ENCODE results near the gene MRPL34. TPM values are rescaled to one million over a fixed set of nuclear protein-coding genes. Genes with fewer than 3 reads are reported as not detected.

MRPL34 gene
- total and polyA plus RNA-seq, 4 donors = 23.3 to 301 (median 140) TPM

DNA sequence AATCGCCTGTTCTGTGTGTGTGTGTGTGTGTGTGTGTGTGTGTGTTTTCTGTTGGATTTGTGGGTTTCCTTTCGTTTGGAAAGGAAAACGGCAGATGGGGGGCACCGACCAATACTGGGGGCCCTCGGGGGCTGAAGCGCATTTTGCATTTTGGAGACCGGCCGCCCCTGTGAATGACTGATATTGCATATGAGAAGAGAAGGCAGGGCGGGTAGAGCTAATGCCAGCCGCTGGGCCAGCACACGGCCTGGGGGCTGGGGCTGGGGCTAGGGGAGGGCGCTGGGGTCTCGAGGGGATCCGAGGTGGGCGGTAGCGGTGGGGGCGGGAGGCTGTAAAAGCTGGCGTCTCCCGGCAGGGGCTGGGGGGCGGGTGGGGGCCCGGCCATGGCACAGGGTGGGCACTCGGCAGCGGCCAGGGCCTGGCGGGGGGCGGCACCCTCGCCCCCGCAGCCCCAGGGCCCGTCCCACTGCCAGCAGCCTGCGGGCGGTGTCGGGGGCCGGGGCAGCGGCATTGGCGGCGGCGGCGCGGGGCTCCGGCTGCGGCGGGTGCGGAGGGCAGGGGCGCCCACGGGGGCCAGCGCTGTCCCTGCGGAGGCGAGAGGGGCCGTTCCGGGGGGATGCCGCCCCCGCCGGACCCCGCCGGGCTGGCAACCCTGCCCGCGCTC, 17.8 kb downstream of the MRPL34 start:
- Histone ChIP-seq H3K9ac (ENCODE audit: low read depth in 1 of 2, low read length in 2 of 2) (no peak overlapping the region), H3K9me3 (ENCODE audit: control insufficient read depth in 4 of 4, low read length in 3 of 4) (no peaks in the 10 kb centered on the region), H3K4me3 (ENCODE audit: low read depth in 1 of 3, low read length in 3 of 3) (no peak overlapping the region), H3K36me3 (ENCODE audit: control insufficient read depth in 4 of 4, insufficient read depth in 3 of 4, low read depth in 1 of 4, low read length in 3 of 4) (peaks cover 10 to 27% (median 15%) of the 10 kb centered on the region in 4 donors), H3K27me3 (ENCODE audit: control insufficient read depth in 4 of 4, insufficient read depth in 4 of 4, low read length in 3 of 4) (no peaks in the 10 kb centered on the region), H3K27ac (ENCODE audit: low read depth in 1 of 2, low read length in 2 of 2) (no peak overlapping the region), H3K4me1 (ENCODE audit: control insufficient read depth in 4 of 4, insufficient read depth in 4 of 4, low read length in 3 of 4) (peaks cover 5 to 23% (median 14%) of the 10 kb centered on the region in 4 donors)
- 67% methylated on average over 56 of the region's 56 CpGs for WGBS
- no peak for DNase-seq (ENCODE audit: low spot score)
- no peak for TF ChIP-seq FOXA2 (IDR thresholded peaks at IDR 0.05)
- no peak for TF ChIP-seq RXRA (IDR thresholded peaks at IDR 0.05)
- no peak for TF ChIP-seq EGR1 (IDR thresholded peaks at IDR 0.05; ENCODE audit: low read depth in 2 of 2)
- no peak for TF ChIP-seq NR2F2 (IDR thresholded peaks at IDR 0.05)
- no peak for TF ChIP-seq SP1 (IDR thresholded peaks at IDR 0.05)
- TF ChIP-seq, protein P1, sequence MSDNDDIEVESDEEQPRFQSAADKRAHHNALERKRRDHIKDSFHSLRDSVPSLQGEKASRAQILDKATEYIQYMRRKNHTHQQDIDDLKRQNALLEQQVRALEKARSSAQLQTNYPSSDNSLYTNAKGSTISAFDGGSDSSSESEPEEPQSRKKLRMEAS (IDR thresholded peaks at IDR 0.05) = no peak
- TF ChIP-seq ATF3 (IDR thresholded peaks at IDR 0.05) = no peak
- no peak for TF ChIP-seq HNF4G (IDR thresholded peaks at IDR 0.05)
- no peak for TF ChIP-seq TAF1 (conservative IDR thresholded peaks at IDR 0.05)
- TF ChIP-seq, protein P2, sequence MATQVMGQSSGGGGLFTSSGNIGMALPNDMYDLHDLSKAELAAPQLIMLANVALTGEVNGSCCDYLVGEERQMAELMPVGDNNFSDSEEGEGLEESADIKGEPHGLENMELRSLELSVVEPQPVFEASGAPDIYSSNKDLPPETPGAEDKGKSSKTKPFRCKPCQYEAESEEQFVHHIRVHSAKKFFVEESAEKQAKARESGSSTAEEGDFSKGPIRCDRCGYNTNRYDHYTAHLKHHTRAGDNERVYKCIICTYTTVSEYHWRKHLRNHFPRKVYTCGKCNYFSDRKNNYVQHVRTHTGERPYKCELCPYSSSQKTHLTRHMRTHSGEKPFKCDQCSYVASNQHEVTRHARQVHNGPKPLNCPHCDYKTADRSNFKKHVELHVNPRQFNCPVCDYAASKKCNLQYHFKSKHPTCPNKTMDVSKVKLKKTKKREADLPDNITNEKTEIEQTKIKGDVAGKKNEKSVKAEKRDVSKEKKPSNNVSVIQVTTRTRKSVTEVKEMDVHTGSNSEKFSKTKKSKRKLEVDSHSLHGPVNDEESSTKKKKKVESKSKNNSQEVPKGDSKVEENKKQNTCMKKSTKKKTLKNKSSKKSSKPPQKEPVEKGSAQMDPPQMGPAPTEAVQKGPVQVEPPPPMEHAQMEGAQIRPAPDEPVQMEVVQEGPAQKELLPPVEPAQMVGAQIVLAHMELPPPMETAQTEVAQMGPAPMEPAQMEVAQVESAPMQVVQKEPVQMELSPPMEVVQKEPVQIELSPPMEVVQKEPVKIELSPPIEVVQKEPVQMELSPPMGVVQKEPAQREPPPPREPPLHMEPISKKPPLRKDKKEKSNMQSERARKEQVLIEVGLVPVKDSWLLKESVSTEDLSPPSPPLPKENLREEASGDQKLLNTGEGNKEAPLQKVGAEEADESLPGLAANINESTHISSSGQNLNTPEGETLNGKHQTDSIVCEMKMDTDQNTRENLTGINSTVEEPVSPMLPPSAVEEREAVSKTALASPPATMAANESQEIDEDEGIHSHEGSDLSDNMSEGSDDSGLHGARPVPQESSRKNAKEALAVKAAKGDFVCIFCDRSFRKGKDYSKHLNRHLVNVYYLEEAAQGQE (IDR thresholded peaks at IDR 0.05) = no peak
- TF ChIP-seq CTCF (IDR thresholded peaks at IDR 0.05; ENCODE audit: low read depth, low read length, missing input control) = no peak
- no peak for TF ChIP-seq FOXA1 (IDR thresholded peaks at IDR 0.05)
- no peak for TF ChIP-seq JUND (IDR thresholded peaks at IDR 0.05)
- no peak for TF ChIP-seq YY1 (IDR thresholded peaks at IDR 0.05)
- TF ChIP-seq HNF4A (conservative IDR thresholded peaks at IDR 0.05) = no peak
- TF ChIP-seq RAD21 (IDR thresholded peaks at IDR 0.05) = no peak
- no peak for TF ChIP-seq GABPA (IDR thresholded peaks at IDR 0.05 in 1 of 2, conservative IDR thresholded peaks at IDR 0.05 in 1 of 2)
- TF ChIP-seq ZBTB33 (IDR thresholded peaks at IDR 0.05) = no peak
